Ovary (tissue), 9 donors: ENCODE results near the gene MDH1B. TPM values are rescaled to one million over a fixed set of nuclear protein-coding genes. Genes with fewer than 3 reads are reported as not detected.

Source experiments
- DNase-seq, 5 donors: peaks; one replicate each; pipeline ENCODE4 v3.0.0-alpha.2; 2019 to 2020
- H3K27ac ChIP-seq, 2 donors: fragments of 200-600 bp; one replicate each; pipeline versions ENCODE4 v1.5.1 to v1.8.0; 2019 to 2022
- H3K27me3 ChIP-seq: fragments of 200-600 bp; one replicate; pipeline ENCODE4 v1.8.0; 2022
- H3K36me3 ChIP-seq: fragments of 200-600 bp; sonication (generic); one replicate; pipeline ENCODE4 v1.5.1; 2019
- H3K4me1 ChIP-seq: one replicate; pipeline ENCODE4 v1.8.1; 2013; ENCODE audit warnings: mild to moderate bottlenecking, moderate library complexity; ENCODE audit not compliant: insufficient read depth
- H3K4me3 ChIP-seq: fragments of 200-600 bp; sonication (generic); one replicate; pipeline ENCODE4 v1.5.1; 2017
- H3K9me3 ChIP-seq, 2 donors: fragments of 200-600 bp in 1 of 2; sonication (generic) in 1 of 2; one replicate each; pipeline versions ENCODE4 v1.5.1 to v1.8.1; 2013 to 2019; ENCODE audit warnings: mild to moderate bottlenecking in 1 of 2, moderate library complexity in 1 of 2
- EP300 ChIP-seq: sonication (generic); formaldehyde crosslinking; IDR thresholded peaks from one replicate; pipeline ENCODE4 v1.6.1; 2017; ENCODE audit warnings: antibody characterized with exemption
- POLR2A ChIP-seq: fragments of 450-650 bp; IDR thresholded peaks from one replicate; pipeline ENCODE4 v1.6.1; 2017; ENCODE audit warnings: antibody characterized with exemption, mild to moderate bottlenecking, moderate library complexity
- WGBS, 3 donors: extraction: QIAGEN DNeasy Blood & Tissue Kit in 1 of 3; methylation state at CpG; one replicate each; pipeline versions ENCODE4 v1.1.5 to v1.1.7; 2013 to 2017; 5-methylcytosine and 5-hydroxymethylcytosine counted together
- intact Hi-C, 4 donors: fragments of 100-400 bp; cut with DNase I; formaldehyde crosslinking; loops; one replicate each; pipeline versions ENCODE4 v1.11.0 to v1.15.1; 2022 to 2023
- polyA plus RNA-seq, 2 donors: library from polyadenylated mRNA; stranded (reverse); fragments of 200-250 nt in 1 of 2; fragments of 350-450 nt in 1 of 2; fragmentation: Illumina TruSeq in 1 of 2; extraction: RNeasy Lipid Tissue Mini Kit (QIAGEN cat#74804) in 1 of 2; gene quantifications; one replicate each; pipeline ENCODE4 v1.2.3, GENCODE V29; 2013 to 2014
- total RNA-seq, 7 donors: library from RNA; depleted of rRNA in 2 of 7; stranded (reverse); fragments of >200 nt in 2 of 7; fragmentation: NEBNext Ultra II Directional in 3 of 7; extraction: Animal tissue kit (Norgen Biotek cat#: 25700) in 3 of 7; gene quantifications; one replicate each; pipeline versions ENCODE4 v1.1.0 to v1.2.4, GENCODE V29; 2016 to 2023
- TF ChIP-seq, protein P1 (sequence below), 3 donors: fragments of 450-650 bp in 2 of 3; fragments of 200-600 bp in 1 of 3; IDR thresholded peaks; one replicate each; pipeline versions ENCODE4 v1.5.1 to v1.8.0; 2016 to 2022; ENCODE audit warnings: antibody characterized with exemption in 3 of 3, mild to moderate bottlenecking in 1 of 3
- donor health status: DM: no; HTN: no; CAD: no; lungs with moderate emphysema.
- donor health status: DM: no; HTN: no; CAD: no.
- donor health status: Bipolar disorder and iron deficiency.
- donor health status: DM: yes; HTN: yes; CAD: no.
- donor health status: DM: no; HTN: no; CAD: no.
- donor health status: DM: yes; HTN: yes; CAD: no.

Gene MDH1B
- total and polyA plus RNA-seq, 9 donors = 0.57 to 16.7 (median 1.7) TPM

- H3K4me1 ChIP-seq = no peaks in the 10 kb centered on the region
- TF ChIP-seq EP300 (no peak), POLR2A (no peak)
- TF ChIP-seq, protein P1, sequence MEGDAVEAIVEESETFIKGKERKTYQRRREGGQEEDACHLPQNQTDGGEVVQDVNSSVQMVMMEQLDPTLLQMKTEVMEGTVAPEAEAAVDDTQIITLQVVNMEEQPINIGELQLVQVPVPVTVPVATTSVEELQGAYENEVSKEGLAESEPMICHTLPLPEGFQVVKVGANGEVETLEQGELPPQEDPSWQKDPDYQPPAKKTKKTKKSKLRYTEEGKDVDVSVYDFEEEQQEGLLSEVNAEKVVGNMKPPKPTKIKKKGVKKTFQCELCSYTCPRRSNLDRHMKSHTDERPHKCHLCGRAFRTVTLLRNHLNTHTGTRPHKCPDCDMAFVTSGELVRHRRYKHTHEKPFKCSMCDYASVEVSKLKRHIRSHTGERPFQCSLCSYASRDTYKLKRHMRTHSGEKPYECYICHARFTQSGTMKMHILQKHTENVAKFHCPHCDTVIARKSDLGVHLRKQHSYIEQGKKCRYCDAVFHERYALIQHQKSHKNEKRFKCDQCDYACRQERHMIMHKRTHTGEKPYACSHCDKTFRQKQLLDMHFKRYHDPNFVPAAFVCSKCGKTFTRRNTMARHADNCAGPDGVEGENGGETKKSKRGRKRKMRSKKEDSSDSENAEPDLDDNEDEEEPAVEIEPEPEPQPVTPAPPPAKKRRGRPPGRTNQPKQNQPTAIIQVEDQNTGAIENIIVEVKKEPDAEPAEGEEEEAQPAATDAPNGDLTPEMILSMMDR (IDR thresholded peaks at IDR 0.05) = no peak
- no peaks in the 10 kb centered on the region for H3K9me3 ChIP-seq
- no peak overlapping the region for H3K4me3 ChIP-seq
- H3K27me3 ChIP-seq = no peaks in the 10 kb centered on the region
- WGBS, 3 donors = 73 to 81% (median 81%) methylated on average over 10 of the region's 10 CpGs
- no peak overlapping the region for H3K27ac ChIP-seq
- H3K36me3 ChIP-seq = no peaks in the 10 kb centered on the region
- no peak for DNase-seq
- intact Hi-C loops = loop anchor here in 1 of 4 donors (10.0 kb wide), 1 partner anchor 1198 kb away; no protein-coding TSS in a partner anchor
Observed at GRCh38 chr2:206707164-206707701, 57.9 kb downstream of the MDH1B start.

GRCh38 chr2:206701952-206702605, 63.0 kb downstream of the MDH1B start:
- no peaks in the 10 kb centered on the region for H3K27me3 ChIP-seq
- no peak for DNase-seq
- H3K4me3 ChIP-seq = no peak overlapping the region
- no peak overlapping the region for H3K27ac ChIP-seq
- 57 to 73% (median 62%) methylated on average over 8 of the region's 8 CpGs for WGBS, 3 donors
- no peaks in the 10 kb centered on the region for H3K9me3 ChIP-seq
- intact Hi-C loops = loop anchor here in 2 of 4 donors (5.0 to 10.0 kb wide), 2 partner anchors 785 to 1203 kb away; no protein-coding TSS in a partner anchor
- TF ChIP-seq POLR2A = no peak
- TF ChIP-seq, protein P1 (IDR thresholded peaks at IDR 0.05) = no peak
- no peak for TF ChIP-seq EP300
- no peaks in the 10 kb centered on the region for H3K36me3 ChIP-seq
- H3K4me1 ChIP-seq = no peaks in the 10 kb centered on the region

DNA sequence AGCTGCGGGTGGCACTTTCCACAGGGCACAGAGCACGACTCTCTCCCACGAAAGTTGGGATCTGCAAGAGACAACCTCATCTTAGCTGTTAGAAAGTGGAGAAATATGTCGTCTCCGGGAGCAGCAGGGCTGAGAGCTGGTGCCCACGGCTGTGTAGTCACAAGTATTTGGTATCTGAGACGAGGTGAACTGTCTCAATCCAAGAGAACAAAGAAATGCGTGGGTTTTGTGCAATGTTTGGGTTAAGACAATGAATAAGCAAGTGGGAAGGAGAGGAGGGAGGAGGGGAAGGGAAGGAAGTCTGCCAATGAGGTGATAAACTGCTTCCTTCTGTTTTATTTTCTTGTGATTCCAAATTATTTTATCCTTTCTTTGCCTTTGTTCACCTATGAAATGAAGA, 65.0 kb downstream of the MDH1B start:
- no peak for TF ChIP-seq EP300
- TF ChIP-seq, protein P1 (IDR thresholded peaks at IDR 0.05) = no peak
- H3K27ac ChIP-seq = no peak overlapping the region
- WGBS, 3 donors = 19 to 25% (median 21%) methylated on average over 8 of the region's 8 CpGs
- H3K4me1 ChIP-seq = no peaks in the 10 kb centered on the region
- no peak for DNase-seq
- H3K9me3 ChIP-seq = no peaks in the 10 kb centered on the region
- no peak overlapping the region for H3K4me3 ChIP-seq
- H3K27me3 ChIP-seq = no peaks in the 10 kb centered on the region
- no peaks in the 10 kb centered on the region for H3K36me3 ChIP-seq
- intact Hi-C loops = loop anchor here in 2 of 4 donors (5.0 to 10.0 kb wide), 2 partner anchors 787 to 1205 kb away; no protein-coding TSS in a partner anchor

- no peaks in the 10 kb centered on the region for H3K27me3 ChIP-seq
- H3K36me3 ChIP-seq = no peaks in the 10 kb centered on the region
- 75 to 97% (median 80%) methylated on average over 3 of the region's 3 CpGs for WGBS, 3 donors
- H3K9me3 ChIP-seq = no peaks in the 10 kb centered on the region
- no peak for DNase-seq
- H3K4me3 ChIP-seq = no peak overlapping the region
- intact Hi-C loops = loop anchor here in 2 of 4 donors (10.0 kb wide), 1 partner anchor 776 kb away; no protein-coding TSS in a partner anchor
- no peaks in the 10 kb centered on the region for H3K4me1 ChIP-seq
- TF ChIP-seq EP300 (no peak), POLR2A (no peak)
- TF ChIP-seq, protein P1 (IDR thresholded peaks at IDR 0.05) = no peak
- H3K27ac ChIP-seq = no peak overlapping the region
Observed at GRCh38 chr2:206698811-206699210, 66.3 kb downstream of the MDH1B start.
